GM21528 (cell line): ENCODE data around the gene PHF19.

Source experiments
- ATAC-seq: cut with Tn5 transposase; IDR thresholded peaks from one replicate; pipeline ENCODE4 v1.9.1; 2021; ENCODE audit warnings: mild to moderate bottlenecking, moderate library complexity; ENCODE audit not compliant: unreplicated experiment, low FRiP score

The PHF19 gene

GRCh38 chr9:120914396-120914795 is 37.4 kb upstream of the PHF19 start:
- ATAC-seq: no peak

GRCh38 chr9:120913647-120914264 is 36.8 kb upstream of the PHF19 start:
- ATAC-seq: no peak

GRCh38 chr9:120912958-120913646 is 36.1 kb upstream of the PHF19 start:
- no peak for ATAC-seq

GRCh38 chr9:120911295-120911837 is 34.4 kb upstream of the PHF19 start:
- no peak for ATAC-seq

- ATAC-seq: no peak
Observed at GRCh38 chr9:120910643-120911042, 33.7 kb upstream of the PHF19 start.

GRCh38 chr9:120909904-120910303 is 32.9 kb upstream of the PHF19 start:
- no peak for ATAC-seq

- ATAC-seq: no peak
Observed at GRCh38 chr9:120905315-120906164, 28.6 kb upstream of the PHF19 start.

GRCh38 chr9:120904978-120905301 is 28.0 kb upstream of the PHF19 start:
- no peak for ATAC-seq

- no peak for ATAC-seq
Observed at GRCh38 chr9:120904061-120904977, 27.3 kb upstream of the PHF19 start.

- no peak for ATAC-seq
Observed at GRCh38 chr9:120902569-120903535, 25.9 kb upstream of the PHF19 start.

- no peak for ATAC-seq
Observed at GRCh38 chr9:120901755-120902568, 25.0 kb upstream of the PHF19 start.

- no peak for ATAC-seq
Observed at GRCh38 chr9:120900824-120901223, 23.8 kb upstream of the PHF19 start.

GRCh38 chr9:120899490-120900068 is 22.6 kb upstream of the PHF19 start:
- ATAC-seq: no peak

- ATAC-seq: no peak
Observed at GRCh38 chr9:120898396-120898795, 21.4 kb upstream of the PHF19 start.

- ATAC-seq: no peak
Observed at GRCh38 chr9:120895951-120896350, 19.0 kb upstream of the PHF19 start.

- no peak for ATAC-seq
Observed at GRCh38 chr9:120894321-120895148, 17.5 kb upstream of the PHF19 start.
